Testis (tissue), 3 donors: ENCODE data around the gene LRRC74A. TPM values are rescaled to one million over a fixed set of nuclear protein-coding genes. Genes with fewer than 3 reads are reported as not detected.

Experiments
- DNase-seq: peaks from one replicate; pipeline ENCODE4 v3.0.0-alpha.2; 2019
- H3K27ac ChIP-seq, 2 donors: fragments of 200-600 bp; sonication (generic); one replicate each; pipeline ENCODE4 v1.5.1; 2019
- H3K27me3 ChIP-seq: fragments of 200-600 bp; sonication (generic); one replicate; pipeline ENCODE4 v1.5.1; 2019
- H3K36me3 ChIP-seq: fragments of 200-600 bp; sonication (generic); one replicate; pipeline ENCODE4 v1.5.1; 2017; ENCODE audit warnings: low read depth; ENCODE audit errors: missing control alignments
- H3K4me1 ChIP-seq: fragments of 200-600 bp; sonication (generic); one replicate; pipeline ENCODE4 v1.5.1; 2019
- H3K4me3 ChIP-seq, 2 donors: fragments of 200-600 bp; sonication (generic); one replicate each; pipeline ENCODE4 v1.5.1; 2017 to 2019
- H3K9me3 ChIP-seq: fragments of 200-600 bp; sonication (generic); one replicate; pipeline ENCODE4 v1.5.1; 2017
- CTCF ChIP-seq, 3 experiments: fragments of 450-650 bp in 2 of 3; fragments of 200-600 bp in 1 of 3; sonication (generic) in 1 of 3; IDR thresholded peaks; one replicate each; pipeline ENCODE4 v1.5.1; 2016 to 2019; ENCODE audit warnings: antibody characterized with exemption in 3 of 3, mild to moderate bottlenecking in 2 of 3, moderate library complexity in 1 of 3
- POLR2A ChIP-seq: fragments of 450-650 bp; IDR thresholded peaks from one replicate; pipeline ENCODE4 v1.6.1; 2017; ENCODE audit warnings: antibody characterized with exemption, mild to moderate bottlenecking, moderate library complexity
- WGBS, 2 donors: methylation state at CpG; one replicate each; pipeline ENCODE4 v1.1.5; 2018; 5-methylcytosine and 5-hydroxymethylcytosine counted together
- intact Hi-C: fragments of 100-400 bp; cut with DNase I; formaldehyde crosslinking; loops from one replicate; pipeline ENCODE4 v1.15.1; 2023; ENCODE audit warnings: low total_unique reads
- polyA plus RNA-seq: library from polyadenylated mRNA; stranded (reverse); fragments of 350-450 nt; fragmentation: Illumina TruSeq; extraction: RNeasy Lipid Tissue Mini Kit (QIAGEN cat#74804); gene quantifications from one replicate; pipeline ENCODE4 v1.2.3, GENCODE V29; 2014; ENCODE audit warnings: low read depth, low replicate concordance; ENCODE audit not compliant: insufficient read depth
- total RNA-seq, 2 donors: library from RNA; depleted of rRNA; stranded (reverse); fragments of >200 nt; gene quantifications; one replicate each; pipeline ENCODE4 v1.2.3, GENCODE V29; 2016

LRRC74A gene
- total and polyA plus RNA-seq, 3 donors from 2014 or later: 5.9 to 32.5 (median 28.7) TPM

GRCh38 chr14:76830556-76830955 is 4.3 kb downstream of the LRRC74A start:
- TF ChIP-seq POLR2A (no peak), CTCF (IDR thresholded peaks at IDR 0.05) (no peak)
- H3K27me3 ChIP-seq: no peaks in the 10 kb centered on the region
- DNase-seq: no peak
- H3K27ac ChIP-seq: no peak overlapping the region
- intact Hi-C loops: no loop called here
- peaks cover 16% of the 10 kb centered on the region for H3K4me1 ChIP-seq
- H3K9me3 ChIP-seq: no peaks in the 10 kb centered on the region
- WGBS, 2 donors: 94 to 99% methylated on average over 4 of the region's 4 CpGs
- no peaks in the 10 kb centered on the region for H3K36me3 ChIP-seq
- H3K4me3 ChIP-seq: no peak overlapping the region

GRCh38 chr14:76832503-76832988 is 6.3 kb downstream of the LRRC74A start:
- DNase-seq: no peak
- no peak for TF ChIP-seq CTCF (IDR thresholded peaks at IDR 0.05)
- TF ChIP-seq POLR2A: no peak
- H3K4me3 ChIP-seq: no peak overlapping the region
- no peak overlapping the region for H3K27ac ChIP-seq
- no peaks in the 10 kb centered on the region for H3K9me3 ChIP-seq
- WGBS, 2 donors: 87 to 100% methylated on average over 1 of the region's 1 CpG
- intact Hi-C loops: no loop called here
- H3K4me1 ChIP-seq: peaks cover 20% of the 10 kb centered on the region
- H3K27me3 ChIP-seq: no peaks in the 10 kb centered on the region
- H3K36me3 ChIP-seq: no peaks in the 10 kb centered on the region

- Histone ChIP-seq H3K9me3 (no peaks in the 10 kb centered on the region), H3K27me3 (no peaks in the 10 kb centered on the region), H3K4me1 (peaks cover 20% of the 10 kb centered on the region), H3K36me3 (no peaks in the 10 kb centered on the region), H3K27ac (no peak overlapping the region), H3K4me3 (no peak overlapping the region)
- WGBS, 2 donors: 85 to 97% methylated on average over 2 of the region's 2 CpGs
- intact Hi-C loops: no loop called here
- TF ChIP-seq CTCF (IDR thresholded peaks at IDR 0.05) (no peak), POLR2A (no peak)
- no peak for DNase-seq
Measured at GRCh38 chr14:76833011-76833410, 6.8 kb downstream of the LRRC74A start.

GRCh38 chr14:76834241-76834661 is 8.0 kb downstream of the LRRC74A start:
- 40 to 57% methylated on average over 7 of the region's 7 CpGs for WGBS, 2 donors
- no peak overlapping the region for H3K27ac ChIP-seq
- no peaks in the 10 kb centered on the region for H3K36me3 ChIP-seq
- no peaks in the 10 kb centered on the region for H3K9me3 ChIP-seq
- H3K4me3 ChIP-seq: no peak overlapping the region
- no peak for TF ChIP-seq POLR2A
- DNase-seq: no peak
- peaks cover 10% of the 10 kb centered on the region for H3K4me1 ChIP-seq
- no peaks in the 10 kb centered on the region for H3K27me3 ChIP-seq
- intact Hi-C loops: no loop called here

GRCh38 chr14:76836029-76836630 is 9.9 kb downstream of the LRRC74A start:
- 70 to 75% methylated on average over 12 to 13 of the region's 13 CpGs for WGBS, 2 donors
- peak overlapping the region; percentile 56 to 64 for H3K27ac ChIP-seq
- intact Hi-C loops: no loop called here
- no peak for TF ChIP-seq CTCF (IDR thresholded peaks at IDR 0.05)
- TF ChIP-seq POLR2A: no peak
- peaks cover 4% of the 10 kb centered on the region for H3K4me1 ChIP-seq
- DNase-seq: peak; percentile 89
- H3K36me3 ChIP-seq: no peaks in the 10 kb centered on the region
- H3K27me3 ChIP-seq: no peaks in the 10 kb centered on the region
- no peaks in the 10 kb centered on the region for H3K9me3 ChIP-seq
- no peak overlapping the region for H3K4me3 ChIP-seq
